ENCODE results near the gene CCDC127.

GRCh38 chr5:158807-159447 is 59.0 kb downstream of the CCDC127 start:
- TF ChIP-seq PATZ1 (CRISPR knock-in tag; IDR thresholded peaks at IDR 0.05; ENCODE audit: borderline replicate concordance), result no peak
- no peak for TF ChIP-seq RARB (CRISPR knock-in tag; IDR thresholded peaks at IDR 0.05)
- TF ChIP-seq PPARA (CRISPR knock-in tag; IDR thresholded peaks at IDR 0.05; ENCODE audit: borderline replicate concordance), result no peak
- TF ChIP-seq POU6F1 (CRISPR knock-in tag; IDR thresholded peaks at IDR 0.05; ENCODE audit: borderline replicate concordance, low read depth), result no peak
- TF ChIP-seq TOX (CRISPR knock-in tag; IDR thresholded peaks at IDR 0.05; ENCODE audit: borderline replicate concordance), result no peak
- TF ChIP-seq ZNF8 (CRISPR knock-in tag; IDR thresholded peaks at IDR 0.05), result no peak
- no peak for TF ChIP-seq CREB5 (CRISPR knock-in tag; IDR thresholded peaks at IDR 0.05; ENCODE audit: low read depth)
- no peak for TF ChIP-seq ZC3H10 (CRISPR knock-in tag; IDR thresholded peaks at IDR 0.05)
